IMR-90 (cell line): ENCODE measurements around the gene GRK5. TPM values are rescaled to one million over a fixed set of nuclear protein-coding genes. Genes with fewer than 3 reads are reported as not detected.

Source experiments
- ATAC-seq: fragments of 200-7000 bp; cut with Tn5 transposase; 2 replicates; pipeline ENCODE4 v1.9.1; 2020; ENCODE audit warnings: low read depth, mild to moderate bottlenecking, moderate library complexity
- BruUV-seq: library from RNA; stranded (reverse); fragments of 400-500 nt; replicated peaks from 2 replicates; lab custom pipeline; 2021; lab: Mats Ljungman, UMichigan
- CTCF ChIA-PET: fragments of 300-600 bp; formaldehyde crosslinking; extraction: SDS; loops from one replicate; lab custom pipeline; 2021; ENCODE audit warnings: antibody characterized with exemption; lab: Yijun Ruan, JAX
- POLR2A ChIA-PET: fragments of 300-600 bp; sonication (Branson Sonifier 250); formaldehyde crosslinking; loops from one replicate; lab custom pipeline; 2022; ENCODE audit warnings: antibody characterized with exemption; ENCODE audit not compliant: unreplicated experiment; lab: Charles Lee
- DNase-seq: peaks from one replicate; pipeline ENCODE4 v3.0.0; 2013
- H2AFZ ChIP-seq: replicated peaks from 2 replicates; pipeline ENCODE3; 2013; ENCODE audit warnings: low read length, mild to moderate bottlenecking; ENCODE audit not compliant: poor library complexity
- H2AK5ac ChIP-seq: 2 replicates; pipeline ENCODE4 v1.6.1; 2013; ENCODE audit warnings: low read depth, low read length, inconsistent platforms
- H2AK9ac ChIP-seq: replicated peaks from 2 replicates; pipeline ENCODE3; 2013; ENCODE audit warnings: mild to moderate bottlenecking, low read depth, low read length, moderate library complexity; ENCODE audit not compliant: poor library complexity
- H2BK120ac ChIP-seq: 2 replicates; pipeline ENCODE4 v1.6.1; 2013; ENCODE audit warnings: low read depth, low read length, inconsistent platforms
- H2BK15ac ChIP-seq: 3 replicates; pipeline ENCODE4 v1.6.1; 2013; ENCODE audit warnings: low read depth, low read length, inconsistent platforms
- H2BK20ac ChIP-seq: 2 replicates; pipeline ENCODE4 v1.6.1; 2013; ENCODE audit warnings: low read depth, mild to moderate bottlenecking, inconsistent platforms, low read length, moderate library complexity
- H2BK5ac ChIP-seq: 2 replicates; pipeline ENCODE4 v1.6.1; 2013; ENCODE audit warnings: mild to moderate bottlenecking, low read depth, low read length, inconsistent platforms; ENCODE audit not compliant: poor library complexity, severe bottlenecking
- H3K14ac ChIP-seq: replicated peaks from 2 replicates; pipeline ENCODE4 v1.6.1; 2013; ENCODE audit warnings: low read depth, low read length, inconsistent platforms
- H3K18ac ChIP-seq: 2 replicates; pipeline ENCODE4 v1.6.1; 2013; ENCODE audit warnings: low read depth, low read length, control low read depth
- H3K23ac ChIP-seq: 2 replicates; pipeline ENCODE4 v1.6.1; 2013; ENCODE audit warnings: low read depth, low read length, inconsistent platforms
- H3K27ac ChIP-seq: 2 replicates; pipeline ENCODE4 v1.5.1; 2013; ENCODE audit warnings: mild to moderate bottlenecking, control low read depth, low read length; ENCODE audit not compliant: insufficient read depth
- H3K27me3 ChIP-seq: 2 replicates; pipeline ENCODE4 v1.6.1; 2013; ENCODE audit warnings: low read length; ENCODE audit not compliant: control insufficient read depth, insufficient read depth
- H3K36me3 ChIP-seq: 2 replicates; pipeline ENCODE4 v1.6.1; 2013; ENCODE audit warnings: low read length, mixed read lengths; ENCODE audit not compliant: control insufficient read depth, insufficient read depth
- H3K4ac ChIP-seq: 2 replicates; pipeline ENCODE4 v1.6.1; 2013; ENCODE audit warnings: low read depth, low read length, inconsistent platforms
- H3K4me1 ChIP-seq: 2 replicates; pipeline ENCODE4 v1.6.1; 2013; ENCODE audit warnings: low read length, mixed read lengths; ENCODE audit not compliant: control insufficient read depth, insufficient read depth
- H3K4me2 ChIP-seq: 2 replicates; pipeline ENCODE4 v1.6.1; 2013; ENCODE audit warnings: low read depth, mild to moderate bottlenecking, control low read depth, low read length, moderate library complexity
- H3K4me3 ChIP-seq: 2 replicates; pipeline ENCODE4 v1.5.1; 2013; ENCODE audit warnings: low read depth, mild to moderate bottlenecking, control low read depth, low read length, moderate library complexity; ENCODE audit not compliant: insufficient read depth
- H3K56ac ChIP-seq: 2 replicates; pipeline ENCODE4 v1.6.1; 2013; ENCODE audit warnings: low read length, inconsistent platforms; ENCODE audit not compliant: insufficient read depth; ENCODE audit errors: extremely low read depth
- H3K79me1 ChIP-seq, 2 experiments: 2 replicates each; pipeline ENCODE4 v1.6.1; 2013; ENCODE audit warnings: low read length in 2 of 2, inconsistent platforms in 1 of 2, low read depth in 1 of 2
- H3K9ac ChIP-seq: 2 replicates; pipeline ENCODE4 v1.6.1; 2013; ENCODE audit warnings: low read depth, low read length, control low read depth
- H3K9me1 ChIP-seq: 2 replicates; pipeline ENCODE4 v1.6.1; 2013; ENCODE audit warnings: low read length, inconsistent platforms; ENCODE audit not compliant: insufficient read depth
- H3K9me3 ChIP-seq: 2 replicates; pipeline ENCODE4 v1.6.1; 2013; ENCODE audit warnings: low read length; ENCODE audit not compliant: control insufficient read depth, insufficient read depth
- H4K20me1 ChIP-seq: 2 replicates; pipeline ENCODE4 v1.6.1; 2013; ENCODE audit warnings: low read length, inconsistent platforms; ENCODE audit not compliant: insufficient read depth
- H4K5ac ChIP-seq: 2 replicates; pipeline ENCODE4 v1.6.1; 2013; ENCODE audit warnings: mild to moderate bottlenecking, low read depth, low read length, control low read depth
- H4K8ac ChIP-seq, 2 experiments: 2 replicates each; pipeline ENCODE4 v1.6.1; 2013; ENCODE audit warnings: low read depth in 2 of 2, low read length in 2 of 2, control low read depth in 1 of 2, inconsistent platforms in 1 of 2
- H4K91ac ChIP-seq: 2 replicates; pipeline ENCODE4 v1.6.1; 2013; ENCODE audit warnings: low read depth, low read length, inconsistent platforms; ENCODE audit not compliant: insufficient read depth
- FOS ChIP-seq: fragments of 150-350 bp; IDR thresholded peaks from 2 replicates; pipeline ENCODE4 v1.6.1; 2016; ENCODE audit warnings: low read depth, low read length
- MXI1 ChIP-seq: IDR thresholded peaks from 2 replicates; pipeline ENCODE4 v1.6.1; 2012; ENCODE audit warnings: low read depth, mild to moderate bottlenecking, low read length, moderate library complexity, borderline replicate concordance
- RAD21 ChIP-seq: IDR thresholded peaks from 2 replicates; pipeline ENCODE4 v1.6.1; 2012; ENCODE audit warnings: low read length, improper control_type of control experiment
- SMC3 ChIP-seq: fragments of 150-350 bp; IDR thresholded peaks from 2 replicates; pipeline ENCODE4 v1.6.1; 2016; ENCODE audit warnings: low read depth, mild to moderate bottlenecking, antibody characterized with exemption, low read length, moderate library complexity
- WGBS, 2 experiments: methylation state at CpG; one replicate each; pipeline versions ENCODE4 v1.1.5 to v1.1.7; 2013; ENCODE audit warnings: missing lambda C conversion rate in 2 of 2; ENCODE audit not compliant: insufficient read length in 1 of 2; ENCODE audit errors: extremely low coverage in 2 of 2; 5-methylcytosine and 5-hydroxymethylcytosine counted together
- dilution Hi-C: fragments of 300-500 bp; cut with HindIII; formaldehyde crosslinking; loops from one replicate; pipeline ENCODE4 v1.14.3; 2018; ENCODE audit warnings: low sequenced_read_pairs; ENCODE audit not compliant: unreplicated experiment
- in situ Hi-C: fragments of 300-500 bp; cut with MboI; formaldehyde crosslinking; loops from 3 replicates; pipeline ENCODE4 v1.14.3; 2019; ENCODE audit warnings: low sequenced_read_pairs, inconsistent platforms, mixed read lengths
- intact Hi-C: fragments of 100-400 bp; cut with micrococcal nuclease; formaldehyde crosslinking; loops from 2 replicates; pipeline ENCODE4 v1.10.0; 2022
- polyA plus RNA-seq, 3 experiments: library from polyadenylated mRNA; depleted of rRNA; stranded (reverse); fragments of >200 nt; gene quantifications; 2 replicates each; pipeline ENCODE4 v1.2.3, GENCODE V29; 2012; ENCODE audit warnings: low replicate concordance in 1 of 3
- total RNA-seq: library from RNA; depleted of rRNA; stranded (reverse); fragments of >200 nt; gene quantifications from 2 replicates; pipeline ENCODE4 v1.2.3, GENCODE V29; 2012

The GRK5 gene
- total and polyA plus RNA-seq, 2 of the 4 experiments (the other 2 are of a cell fraction), result 12.9 to 16.3 TPM

- Histone ChIP-seq H3K18ac (no peak overlapping the region), H2BK5ac (peak overlapping the region; percentile 6), H3K36me3 (peaks cover 13% of the 10 kb centered on the region; the same call in 1 of the 2 replicates), H3K4ac (no peak overlapping the region), H3K27ac (no peak overlapping the region), H3K4me1 (peaks cover 44% of the 10 kb centered on the region), H3K9me1 (peaks cover 65% of the 10 kb centered on the region), H3K4me3 (no peak overlapping the region), H3K23ac (0 out of 2 replicates have a peak overlapping the region, but pooled peaks have one; percentile 27), H3K79me1 (peaks cover 70 to 97% of the 10 kb centered on the region in 2 experiments), H2AK9ac (no peak overlapping the region), H4K8ac (no peak overlapping the region; a peak in 1 of 4 replicates), H4K20me1 (peaks cover 99% of the 10 kb centered on the region), H3K27me3 (no peaks in the 10 kb centered on the region), H3K9ac (no peak overlapping the region), H3K4me2 (no peak overlapping the region), H4K91ac (no peak overlapping the region), H3K14ac (0 out of 2 replicates have a peak overlapping the region, but pooled peaks have one; percentile 28), H2BK15ac (no peak overlapping the region), H4K5ac (no peak overlapping the region), H2AFZ (no peak overlapping the region), H3K56ac (no peak overlapping the region), H3K9me3 (no peaks in the 10 kb centered on the region), H2BK20ac (no peak overlapping the region; the same call in 1 of the 2 replicates), H2BK120ac (no peak overlapping the region), H2AK5ac (no peak overlapping the region; the same call in 1 of the 2 replicates)
- BruUV-seq, result no TSS peak
- dilution Hi-C loops (no loop called here), in situ Hi-C loops (no loop called here), intact Hi-C loops (no loop called here)
- ChIA-PET POLR2A (no interaction called here), CTCF (no interaction called here)
- ATAC-seq (peak; percentile 15), DNase-seq (peak; percentile 77)
- TF ChIP-seq RAD21, result no peak
- TF ChIP-seq MXI1, result no peak
- 0 out of 2 replicates have a peak, but pooled peaks have one; percentile 12 for TF ChIP-seq FOS
- TF ChIP-seq SMC3, result no peak
- WGBS, 2 experiments, result 87% methylated on average over 3 of the region's 6 CpGs; no CpG with 5 or more reads in 1 of the 2 experiments
Measured at GRCh38 chr10:119320981-119321380, 113.6 kb downstream of the GRK5 start.
